ENCODE measurements around the gene OTOGL.
"Not testable (repeated sequence)": the region's sequence is repeated elsewhere in the genome, so short reads cannot be mapped to it uniquely, and the experiment has no call there.

Gene OTOGL

DNA sequence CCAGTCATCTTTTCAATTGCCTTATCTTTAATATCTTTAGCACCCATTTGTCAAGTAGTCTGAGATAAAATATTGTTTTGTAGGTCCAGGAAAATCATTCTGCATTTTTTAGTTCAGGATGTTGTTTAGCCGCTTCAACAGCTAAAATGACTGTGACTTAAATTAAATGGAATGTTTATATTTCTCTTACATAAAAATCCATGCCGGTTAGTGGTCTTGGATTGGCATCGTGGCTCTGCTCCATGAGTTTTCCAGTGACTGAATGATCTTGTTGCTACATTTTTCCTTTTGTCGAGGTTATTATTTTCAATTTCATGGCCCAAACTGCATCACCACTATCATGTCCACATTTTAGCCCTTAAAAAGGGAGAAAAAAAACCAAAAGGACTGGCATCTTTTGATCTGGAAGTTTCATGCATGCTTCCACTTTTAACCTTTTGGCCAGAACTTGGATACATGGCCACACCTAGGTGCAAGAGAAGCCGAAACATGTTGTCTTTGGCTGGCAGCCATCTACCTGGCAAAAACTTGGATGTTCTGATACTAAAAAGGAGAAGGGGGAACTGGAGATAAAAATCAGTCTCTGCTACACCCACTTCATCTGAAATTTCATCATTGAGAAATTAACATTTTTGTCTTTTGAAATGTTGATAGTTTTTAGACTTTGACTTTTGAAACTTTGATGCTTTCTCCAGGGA, 142.4 kb downstream of the OTOGL start:
- DNase-seq (ENCODE audit: low read depth), result no peak
- H3K4me3 ChIP-seq (ENCODE audit: low read depth, low read length), result no peak overlapping the region
- TF ChIP-seq, protein P1, sequence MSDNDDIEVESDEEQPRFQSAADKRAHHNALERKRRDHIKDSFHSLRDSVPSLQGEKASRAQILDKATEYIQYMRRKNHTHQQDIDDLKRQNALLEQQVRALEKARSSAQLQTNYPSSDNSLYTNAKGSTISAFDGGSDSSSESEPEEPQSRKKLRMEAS (IDR thresholded peaks at IDR 0.05; ENCODE audit: low read depth, low read length), result no peak
- TF ChIP-seq, protein P2, sequence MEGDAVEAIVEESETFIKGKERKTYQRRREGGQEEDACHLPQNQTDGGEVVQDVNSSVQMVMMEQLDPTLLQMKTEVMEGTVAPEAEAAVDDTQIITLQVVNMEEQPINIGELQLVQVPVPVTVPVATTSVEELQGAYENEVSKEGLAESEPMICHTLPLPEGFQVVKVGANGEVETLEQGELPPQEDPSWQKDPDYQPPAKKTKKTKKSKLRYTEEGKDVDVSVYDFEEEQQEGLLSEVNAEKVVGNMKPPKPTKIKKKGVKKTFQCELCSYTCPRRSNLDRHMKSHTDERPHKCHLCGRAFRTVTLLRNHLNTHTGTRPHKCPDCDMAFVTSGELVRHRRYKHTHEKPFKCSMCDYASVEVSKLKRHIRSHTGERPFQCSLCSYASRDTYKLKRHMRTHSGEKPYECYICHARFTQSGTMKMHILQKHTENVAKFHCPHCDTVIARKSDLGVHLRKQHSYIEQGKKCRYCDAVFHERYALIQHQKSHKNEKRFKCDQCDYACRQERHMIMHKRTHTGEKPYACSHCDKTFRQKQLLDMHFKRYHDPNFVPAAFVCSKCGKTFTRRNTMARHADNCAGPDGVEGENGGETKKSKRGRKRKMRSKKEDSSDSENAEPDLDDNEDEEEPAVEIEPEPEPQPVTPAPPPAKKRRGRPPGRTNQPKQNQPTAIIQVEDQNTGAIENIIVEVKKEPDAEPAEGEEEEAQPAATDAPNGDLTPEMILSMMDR (IDR thresholded peaks at IDR 0.05; ENCODE audit: low read depth, low read length), result no peak
- TF ChIP-seq POLR2A (IDR thresholded peaks at IDR 0.05; ENCODE audit: extremely low read depth, insufficient read length) (no peak), MYC (IDR thresholded peaks at IDR 0.05; ENCODE audit: low read depth, low read length) (no peak)

DNA sequence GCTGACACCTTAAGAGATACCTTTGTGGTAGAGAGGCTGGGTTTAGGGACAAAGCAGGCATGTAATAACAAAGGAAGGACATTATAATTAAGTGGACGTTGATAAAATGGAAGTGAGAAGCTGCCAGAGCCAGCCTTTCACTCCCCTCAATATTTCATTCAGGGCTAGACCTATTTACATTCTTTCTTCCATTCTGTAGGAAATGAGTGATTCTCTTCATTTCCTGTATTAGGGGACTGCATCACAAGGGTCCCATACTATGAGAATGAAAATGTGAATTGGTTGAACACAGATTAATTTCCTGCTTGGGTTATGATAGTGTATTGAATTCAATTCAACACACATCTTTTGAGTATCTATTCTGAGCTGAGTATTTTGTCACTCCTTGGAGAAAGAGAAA, 143.0 kb downstream of the OTOGL start:
- DNase-seq (ENCODE audit: low read depth), result no peak
- H3K4me3 ChIP-seq (ENCODE audit: low read depth, low read length), result no peak overlapping the region
- TF ChIP-seq MYC (IDR thresholded peaks at IDR 0.05; ENCODE audit: low read depth, low read length) (no peak), POLR2A (IDR thresholded peaks at IDR 0.05; ENCODE audit: extremely low read depth, insufficient read length) (no peak)
- TF ChIP-seq, protein P2 (IDR thresholded peaks at IDR 0.05; ENCODE audit: low read depth, low read length), result no peak
- TF ChIP-seq, protein P1 (IDR thresholded peaks at IDR 0.05; ENCODE audit: low read depth, low read length), result no peak

- not testable (repeated sequence) for DNase-seq (ENCODE audit: low read depth); H3K4me3 ChIP-seq (ENCODE audit: low read depth, low read length)
Observed at GRCh38 chr12:80249581-80249980, 150.2 kb downstream of the OTOGL start.

- no peak overlapping the region for H3K4me3 ChIP-seq (ENCODE audit: low read depth, low read length)
- DNase-seq (ENCODE audit: low read depth), result no peak
- no peak for TF ChIP-seq POLR2A (IDR thresholded peaks at IDR 0.05; ENCODE audit: extremely low read depth, insufficient read length)
- TF ChIP-seq, protein P1 (IDR thresholded peaks at IDR 0.05; ENCODE audit: low read depth, low read length), result no peak
- TF ChIP-seq, protein P2 (IDR thresholded peaks at IDR 0.05; ENCODE audit: low read depth, low read length), result no peak
- no peak for TF ChIP-seq MYC (IDR thresholded peaks at IDR 0.05; ENCODE audit: low read depth, low read length)
Observed at GRCh38 chr12:80257920-80258319, 158.6 kb downstream of the OTOGL start.

DNA sequence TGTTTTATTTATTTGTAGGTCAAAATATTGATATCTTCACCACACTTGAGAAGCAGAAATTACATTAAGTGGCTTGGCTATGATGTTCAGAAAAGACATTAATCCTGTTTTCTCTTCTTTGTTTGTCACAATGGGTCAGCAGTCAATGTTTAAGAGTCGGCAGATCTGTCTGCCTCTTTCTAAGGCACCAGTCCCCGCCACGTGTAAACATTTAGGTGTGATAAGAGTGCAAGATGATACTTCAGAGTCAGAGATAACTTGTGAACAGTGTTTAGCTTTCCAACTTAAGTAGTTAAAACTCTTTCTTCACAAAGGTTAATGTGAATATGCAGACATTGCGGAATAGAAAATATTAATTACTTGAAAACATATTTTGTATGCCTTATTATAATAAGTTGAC, 160.9 kb downstream of the OTOGL start:
- TF ChIP-seq POLR2A (IDR thresholded peaks at IDR 0.05; ENCODE audit: extremely low read depth, insufficient read length), result no peak
- TF ChIP-seq, protein P2 (IDR thresholded peaks at IDR 0.05; ENCODE audit: low read depth, low read length), result no peak
- DNase-seq (ENCODE audit: low read depth), result no peak
- no peak overlapping the region for H3K4me3 ChIP-seq (ENCODE audit: low read depth, low read length)

GRCh38 chr12:80261403-80261802, 162.1 kb downstream of the OTOGL start:
- no peak overlapping the region for H3K4me3 ChIP-seq (ENCODE audit: low read depth, low read length)
- TF ChIP-seq MYC (IDR thresholded peaks at IDR 0.05; ENCODE audit: low read depth, low read length), result no peak
- TF ChIP-seq, protein P2 (IDR thresholded peaks at IDR 0.05; ENCODE audit: low read depth, low read length), result no peak
- no peak for DNase-seq (ENCODE audit: low read depth)
